ENCODE data around the gene CADPS.

CADPS gene

DNA sequence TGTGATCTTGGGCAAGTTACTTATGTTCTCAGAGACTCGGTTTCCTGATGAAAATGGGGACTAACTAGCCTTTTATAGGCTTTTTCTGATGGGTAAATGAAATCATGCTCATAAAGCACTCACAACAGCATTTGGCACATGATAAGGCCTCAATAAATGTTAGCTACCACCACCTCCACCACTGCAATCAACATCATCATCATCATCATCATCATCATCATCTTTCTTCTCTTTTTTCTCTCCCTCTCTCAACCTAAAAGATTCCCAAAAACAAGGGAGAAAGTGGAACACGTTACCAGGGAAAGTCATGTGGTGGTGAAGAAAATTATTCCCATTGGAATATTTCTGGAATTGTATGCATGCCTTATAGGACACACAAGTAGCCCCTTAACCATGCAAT lies 468.3 kb downstream of the CADPS start:
- no peak overlapping the region for H3K27ac ChIP-seq
- TF ChIP-seq, protein P1, sequence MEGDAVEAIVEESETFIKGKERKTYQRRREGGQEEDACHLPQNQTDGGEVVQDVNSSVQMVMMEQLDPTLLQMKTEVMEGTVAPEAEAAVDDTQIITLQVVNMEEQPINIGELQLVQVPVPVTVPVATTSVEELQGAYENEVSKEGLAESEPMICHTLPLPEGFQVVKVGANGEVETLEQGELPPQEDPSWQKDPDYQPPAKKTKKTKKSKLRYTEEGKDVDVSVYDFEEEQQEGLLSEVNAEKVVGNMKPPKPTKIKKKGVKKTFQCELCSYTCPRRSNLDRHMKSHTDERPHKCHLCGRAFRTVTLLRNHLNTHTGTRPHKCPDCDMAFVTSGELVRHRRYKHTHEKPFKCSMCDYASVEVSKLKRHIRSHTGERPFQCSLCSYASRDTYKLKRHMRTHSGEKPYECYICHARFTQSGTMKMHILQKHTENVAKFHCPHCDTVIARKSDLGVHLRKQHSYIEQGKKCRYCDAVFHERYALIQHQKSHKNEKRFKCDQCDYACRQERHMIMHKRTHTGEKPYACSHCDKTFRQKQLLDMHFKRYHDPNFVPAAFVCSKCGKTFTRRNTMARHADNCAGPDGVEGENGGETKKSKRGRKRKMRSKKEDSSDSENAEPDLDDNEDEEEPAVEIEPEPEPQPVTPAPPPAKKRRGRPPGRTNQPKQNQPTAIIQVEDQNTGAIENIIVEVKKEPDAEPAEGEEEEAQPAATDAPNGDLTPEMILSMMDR (conservative IDR thresholded peaks at IDR 0.05; ENCODE audit: low read depth, low read length) = no peak
- no peak overlapping the region for H3K4me2 ChIP-seq
- no peaks in the 10 kb centered on the region for H4K20me1 ChIP-seq (ENCODE audit: insufficient read depth)
- H3K4me1 ChIP-seq (ENCODE audit: low read depth, poor library complexity, severe bottlenecking) = no peaks in the 10 kb centered on the region
- H3K27me3 ChIP-seq (ENCODE audit: insufficient read depth, low read depth) = no peaks in the 10 kb centered on the region
- H3K4me3 ChIP-seq (IDR thresholded peaks at IDR 0.05; ENCODE audit: insufficient read depth, low read depth, low read length) = no peak overlapping the region
- no peak overlapping the region for H3K9ac ChIP-seq
- no peaks in the 10 kb centered on the region for H3K79me2 ChIP-seq (ENCODE audit: insufficient read depth, low read depth)
- no peak overlapping the region for H2AFZ ChIP-seq (ENCODE audit: low read depth)
- no peaks in the 10 kb centered on the region for H3K36me3 ChIP-seq (ENCODE audit: insufficient read depth)

DNA sequence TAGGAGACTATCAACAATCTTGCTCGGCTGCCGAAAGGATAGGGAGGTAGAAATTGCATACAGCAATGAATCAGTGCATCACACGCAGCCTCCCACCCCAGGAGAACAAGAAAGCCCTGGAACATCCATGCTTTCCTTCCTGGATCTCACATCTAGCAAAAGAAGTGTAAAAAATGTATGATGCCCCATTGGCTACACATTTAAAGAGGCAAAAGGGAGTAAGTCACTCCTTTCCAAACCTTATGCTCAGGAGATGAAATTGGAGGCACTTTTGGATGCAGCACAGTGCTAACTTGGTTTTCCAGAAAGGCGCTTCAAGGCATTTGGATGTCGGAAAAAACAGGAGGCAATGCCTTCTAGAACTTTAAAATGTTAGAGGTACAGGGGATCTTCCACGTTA lies 469.6 kb downstream of the CADPS start:
- TF ChIP-seq, protein P1 (conservative IDR thresholded peaks at IDR 0.05; ENCODE audit: low read depth, low read length) = no peak
- Histone ChIP-seq H2AFZ (ENCODE audit: low read depth) (no peak overlapping the region), H3K4me2 (no peak overlapping the region), H3K27ac (no peak overlapping the region), H3K27me3 (ENCODE audit: insufficient read depth, low read depth) (no peaks in the 10 kb centered on the region), H3K36me3 (ENCODE audit: insufficient read depth) (no peaks in the 10 kb centered on the region), H4K20me1 (ENCODE audit: insufficient read depth) (no peaks in the 10 kb centered on the region), H3K79me2 (ENCODE audit: insufficient read depth, low read depth) (no peaks in the 10 kb centered on the region), H3K4me3 (IDR thresholded peaks at IDR 0.05; ENCODE audit: insufficient read depth, low read depth, low read length) (no peak overlapping the region), H3K4me1 (ENCODE audit: low read depth, poor library complexity, severe bottlenecking) (no peaks in the 10 kb centered on the region), H3K9ac (no peak overlapping the region)

DNA sequence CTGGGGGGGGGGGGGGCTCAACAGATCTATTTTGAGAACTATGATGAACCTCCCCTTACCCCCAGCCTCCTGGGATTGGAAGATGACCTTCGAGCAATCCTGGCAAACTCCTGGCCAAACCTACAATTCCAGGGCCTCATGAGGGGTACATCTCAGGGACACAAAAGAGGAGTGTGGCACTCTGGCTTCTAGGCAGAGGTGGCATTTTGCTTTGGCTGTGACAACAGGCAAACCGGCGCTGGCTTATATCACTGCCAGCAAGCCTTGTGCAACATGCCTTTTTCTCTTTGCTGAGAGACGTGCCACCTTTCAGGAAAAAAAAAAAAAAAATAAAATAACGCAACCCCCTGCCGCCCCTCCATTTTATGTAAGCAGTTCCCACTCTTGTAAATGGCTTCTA lies 470.1 kb downstream of the CADPS start:
- H3K4me1 ChIP-seq (ENCODE audit: low read depth, poor library complexity, severe bottlenecking) = no peaks in the 10 kb centered on the region
- H2AFZ ChIP-seq (ENCODE audit: low read depth) = no peak overlapping the region
- no peak overlapping the region for H3K27ac ChIP-seq
- H3K4me2 ChIP-seq = no peak overlapping the region
- no peak overlapping the region for H3K4me3 ChIP-seq (IDR thresholded peaks at IDR 0.05; ENCODE audit: insufficient read depth, low read depth, low read length)
- TF ChIP-seq, protein P1 (conservative IDR thresholded peaks at IDR 0.05; ENCODE audit: low read depth, low read length) = no peak
- H3K27me3 ChIP-seq (ENCODE audit: insufficient read depth, low read depth) = no peaks in the 10 kb centered on the region
- H3K9ac ChIP-seq = no peak overlapping the region
- no peaks in the 10 kb centered on the region for H3K79me2 ChIP-seq (ENCODE audit: insufficient read depth, low read depth)
- H4K20me1 ChIP-seq (ENCODE audit: insufficient read depth) = no peaks in the 10 kb centered on the region
- no peaks in the 10 kb centered on the region for H3K36me3 ChIP-seq (ENCODE audit: insufficient read depth)

DNA sequence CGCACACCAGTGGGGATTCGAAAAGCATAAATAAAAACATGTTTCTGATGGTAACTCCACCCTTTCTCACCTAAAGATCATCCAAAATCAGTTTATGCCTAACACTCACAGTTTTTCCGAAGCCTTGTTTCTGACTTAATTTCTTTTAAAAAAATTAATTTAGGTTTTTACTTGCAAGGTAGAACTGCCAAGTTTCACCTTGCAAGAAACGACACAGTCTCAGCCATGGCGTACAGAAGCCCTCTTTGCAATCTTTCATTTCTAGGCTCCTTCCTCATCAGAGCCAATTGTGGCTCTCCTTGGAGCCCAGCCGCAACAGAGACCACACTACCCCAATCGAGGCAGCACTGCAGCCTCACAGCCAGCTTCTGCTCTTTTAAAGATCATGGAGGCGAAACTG lies 470.9 kb downstream of the CADPS start:
- H3K27ac ChIP-seq = no peak overlapping the region
- H4K20me1 ChIP-seq (ENCODE audit: insufficient read depth) = no peaks in the 10 kb centered on the region
- H3K4me1 ChIP-seq (ENCODE audit: low read depth, poor library complexity, severe bottlenecking) = no peaks in the 10 kb centered on the region
- no peak overlapping the region for H2AFZ ChIP-seq (ENCODE audit: low read depth)
- TF ChIP-seq, protein P1 (conservative IDR thresholded peaks at IDR 0.05; ENCODE audit: low read depth, low read length) = no peak
- no peaks in the 10 kb centered on the region for H3K27me3 ChIP-seq (ENCODE audit: insufficient read depth, low read depth)
- H3K9ac ChIP-seq = no peak overlapping the region
- no peak overlapping the region for H3K4me3 ChIP-seq (IDR thresholded peaks at IDR 0.05; ENCODE audit: insufficient read depth, low read depth, low read length)
- no peaks in the 10 kb centered on the region for H3K36me3 ChIP-seq (ENCODE audit: insufficient read depth)
- no peaks in the 10 kb centered on the region for H3K79me2 ChIP-seq (ENCODE audit: insufficient read depth, low read depth)
- no peak overlapping the region for H3K4me2 ChIP-seq

DNA sequence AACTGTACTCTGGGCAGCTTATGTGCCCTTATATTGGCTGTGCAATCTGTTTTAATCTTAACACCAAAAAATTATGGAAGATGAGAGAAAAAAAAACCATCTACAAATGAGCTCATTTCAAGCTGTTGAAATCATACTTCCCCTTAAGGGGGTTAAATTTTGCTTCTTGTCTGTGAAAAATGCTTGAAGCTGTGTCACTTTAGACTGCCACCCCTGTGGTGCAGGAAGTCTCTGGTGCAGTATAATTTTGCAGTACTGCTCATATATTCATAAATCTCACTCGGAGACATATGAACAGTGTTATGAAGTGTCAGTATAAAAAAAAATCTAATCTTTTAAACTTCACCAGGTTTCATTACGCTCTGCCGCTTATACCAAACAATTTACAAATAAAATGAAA lies 471.5 kb downstream of the CADPS start:
- H3K4me2 ChIP-seq = no peak overlapping the region
- H4K20me1 ChIP-seq (ENCODE audit: insufficient read depth) = no peaks in the 10 kb centered on the region
- H3K4me1 ChIP-seq (ENCODE audit: low read depth, poor library complexity, severe bottlenecking) = no peaks in the 10 kb centered on the region
- TF ChIP-seq, protein P1 (conservative IDR thresholded peaks at IDR 0.05; ENCODE audit: low read depth, low read length) = no peak
- no peak overlapping the region for H3K27ac ChIP-seq
- H3K4me3 ChIP-seq (IDR thresholded peaks at IDR 0.05; ENCODE audit: insufficient read depth, low read depth, low read length) = no peak overlapping the region
- no peaks in the 10 kb centered on the region for H3K36me3 ChIP-seq (ENCODE audit: insufficient read depth)
- H3K79me2 ChIP-seq (ENCODE audit: insufficient read depth, low read depth) = no peaks in the 10 kb centered on the region
- no peak overlapping the region for H2AFZ ChIP-seq (ENCODE audit: low read depth)
- H3K27me3 ChIP-seq (ENCODE audit: insufficient read depth, low read depth) = no peaks in the 10 kb centered on the region
- no peak overlapping the region for H3K9ac ChIP-seq

Data from KMS-11 (cell line).